Measurements from ENCODE around the gene CDHR4. TPM values are rescaled to one million over a fixed set of nuclear protein-coding genes. Genes with fewer than 3 reads are reported as not detected.

CDHR4 gene
- total RNA-seq, 1 donor from 2014 or later = not detected

GRCh38 chr3:49806850-49807249, 7.2 kb upstream of the CDHR4 start:
- no peak for DNase-seq (ENCODE audit: extremely low spot score in 2 of 2)
- no peaks in the 10 kb centered on the region for H3K27me3 ChIP-seq
- H3K27ac ChIP-seq = peak overlapping the region; percentile 98
- peaks cover 0 to 14% of the 10 kb centered on the region in 2 donors for H3K36me3 ChIP-seq
- intact Hi-C loops (cut with DNase I) = no loop called here
- H3K9me3 ChIP-seq = no peaks in the 10 kb centered on the region
- no peak for TF ChIP-seq CTCF (IDR thresholded peaks at IDR 0.05)
- no peak for TF ChIP-seq POLR2A (IDR thresholded peaks at IDR 0.05)
- no peak for TF ChIP-seq POLR2AphosphoS5 (IDR thresholded peaks at IDR 0.05; ENCODE audit: insufficient read depth in 1 of 2, low read depth in 1 of 2)
- peaks cover 54% of the 10 kb centered on the region for H3K4me1 ChIP-seq
- H3K4me3 ChIP-seq = no peak overlapping the region

- Histone ChIP-seq H3K27me3 (no peaks in the 10 kb centered on the region), H3K27ac (peak overlapping the region; percentile 98), H3K4me1 (peaks cover 49% of the 10 kb centered on the region), H3K36me3 (peaks cover 0 to 9% of the 10 kb centered on the region in 2 donors), H3K9me3 (no peaks in the 10 kb centered on the region), H3K4me3 (peak overlapping the region in 1 of 2 donors; percentile 82)
- TF ChIP-seq POLR2AphosphoS5 (IDR thresholded peaks at IDR 0.05; ENCODE audit: insufficient read depth in 1 of 2, low read depth in 1 of 2) (no peak), CTCF (IDR thresholded peaks at IDR 0.05) (no peak), POLR2A (IDR thresholded peaks at IDR 0.05) (no peak)
- no peak for DNase-seq (ENCODE audit: extremely low spot score in 2 of 2)
- intact Hi-C loops (cut with DNase I) = no loop called here
Observed at GRCh38 chr3:49805897-49806701, 6.4 kb upstream of the CDHR4 start.

- peaks cover 49% of the 10 kb centered on the region for H3K4me1 ChIP-seq
- no peaks in the 10 kb centered on the region for H3K27me3 ChIP-seq
- H3K9me3 ChIP-seq = no peaks in the 10 kb centered on the region
- intact Hi-C loops (cut with DNase I) = no loop called here
- peak overlapping the region; percentile 98 for H3K27ac ChIP-seq
- H3K4me3 ChIP-seq = peak overlapping the region in 1 of 2 donors; percentile 82
- DNase-seq (ENCODE audit: extremely low spot score in 2 of 2) = no peak
- peaks cover 0 to 7% of the 10 kb centered on the region in 2 donors for H3K36me3 ChIP-seq
- TF ChIP-seq CTCF (IDR thresholded peaks at IDR 0.05) (no peak), POLR2AphosphoS5 (IDR thresholded peaks at IDR 0.05; ENCODE audit: insufficient read depth in 1 of 2, low read depth in 1 of 2) (peak; percentile 83 to 90), POLR2A (IDR thresholded peaks at IDR 0.05) (no peak)
Observed at GRCh38 chr3:49805367-49805782, 5.7 kb upstream of the CDHR4 start.

GRCh38 chr3:49804141-49805041, 4.7 kb upstream of the CDHR4 start:
- peaks cover 49% of the 10 kb centered on the region for H3K4me1 ChIP-seq
- H3K36me3 ChIP-seq = no peaks in the 10 kb centered on the region
- H3K27me3 ChIP-seq = no peaks in the 10 kb centered on the region
- H3K27ac ChIP-seq = peak overlapping the region; percentile 98
- H3K9me3 ChIP-seq = no peaks in the 10 kb centered on the region
- intact Hi-C loops (cut with DNase I) = loop anchor here (5.0 kb wide), 1 partner anchor 38 kb away; no protein-coding TSS in a partner anchor
- no peak for DNase-seq (ENCODE audit: extremely low spot score in 2 of 2)
- H3K4me3 ChIP-seq = peak overlapping the region; percentile 82 to 90
- TF ChIP-seq POLR2A (IDR thresholded peaks at IDR 0.05) (no peak), POLR2AphosphoS5 (IDR thresholded peaks at IDR 0.05; ENCODE audit: insufficient read depth in 1 of 2, low read depth in 1 of 2) (no peak), CTCF (IDR thresholded peaks at IDR 0.05) (no peak)

All from vagina (tissue), 2 donors.